ENCODE results near the gene P2RY11.

The P2RY11 gene

DNA sequence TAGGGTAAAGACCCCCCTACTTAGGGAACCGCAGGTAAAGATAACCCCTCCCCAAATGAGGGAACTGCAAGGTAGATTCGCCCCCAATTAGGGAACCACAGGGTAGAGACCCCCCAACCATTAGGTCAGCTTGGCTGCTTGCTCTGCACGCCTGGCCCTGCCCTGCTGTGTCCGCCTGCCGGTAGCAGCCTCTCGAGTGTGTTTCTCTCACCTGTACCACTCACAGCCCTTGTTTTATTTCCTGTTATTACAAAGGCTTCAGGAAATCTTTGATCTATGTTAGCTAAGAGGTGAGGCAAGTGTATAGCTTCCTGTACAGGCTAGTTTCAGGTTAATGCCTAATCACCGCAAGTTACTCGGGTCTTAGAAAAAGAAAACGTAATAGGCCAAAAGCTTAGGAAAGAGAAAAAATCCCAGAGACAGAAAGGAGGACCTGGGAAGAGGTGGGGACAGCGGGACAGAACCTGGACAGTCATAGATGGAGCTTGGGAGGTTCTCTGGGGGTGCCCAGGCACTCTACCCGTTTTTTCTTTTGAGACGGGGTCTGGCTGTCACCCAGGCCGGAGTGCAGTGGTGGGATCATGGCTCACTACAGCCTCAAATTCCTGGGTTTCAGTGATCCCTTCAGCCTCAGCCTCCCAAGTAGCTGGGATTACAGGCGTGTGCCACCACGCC is 31.3 kb downstream of the P2RY11 start:
- Histone ChIP-seq H3K36me3 (ENCODE audit: insufficient read depth, low read length) (peaks cover 89% of the 10 kb centered on the region), H2AFZ (ENCODE audit: low read depth, low read length) (no peak overlapping the region), H3K4me1 (ENCODE audit: insufficient read depth, low read length) (no peaks in the 10 kb centered on the region), H3K4me3 (ENCODE audit: low read length) (no peak overlapping the region), H3K9me3 (ENCODE audit: low read length) (no peaks in the 10 kb centered on the region), H3K27me3 (ENCODE audit: insufficient read depth, low read length) (no peaks in the 10 kb centered on the region)

DNA sequence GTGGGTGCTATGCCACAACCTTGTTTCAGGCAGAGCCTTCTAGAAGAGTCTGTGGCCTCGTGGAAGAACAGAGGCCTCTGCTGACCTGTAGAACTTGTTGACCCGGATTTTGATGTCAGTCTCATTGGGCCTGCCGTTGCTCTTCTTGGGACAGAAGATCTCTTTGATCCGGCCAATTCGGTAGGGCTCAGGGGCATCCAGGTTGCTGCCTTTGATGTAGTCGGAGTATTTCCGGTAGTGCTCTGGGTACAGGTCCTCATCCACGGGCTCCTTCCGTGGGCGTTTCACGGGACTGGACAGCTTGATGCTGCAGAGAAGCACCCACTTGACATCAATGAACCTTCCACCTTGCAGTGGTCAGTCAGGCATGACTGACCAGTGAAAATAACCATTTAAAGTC is 32.2 kb downstream of the P2RY11 start:
- H3K36me3 ChIP-seq (ENCODE audit: insufficient read depth, low read length), result peaks cover 84% of the 10 kb centered on the region

DNA sequence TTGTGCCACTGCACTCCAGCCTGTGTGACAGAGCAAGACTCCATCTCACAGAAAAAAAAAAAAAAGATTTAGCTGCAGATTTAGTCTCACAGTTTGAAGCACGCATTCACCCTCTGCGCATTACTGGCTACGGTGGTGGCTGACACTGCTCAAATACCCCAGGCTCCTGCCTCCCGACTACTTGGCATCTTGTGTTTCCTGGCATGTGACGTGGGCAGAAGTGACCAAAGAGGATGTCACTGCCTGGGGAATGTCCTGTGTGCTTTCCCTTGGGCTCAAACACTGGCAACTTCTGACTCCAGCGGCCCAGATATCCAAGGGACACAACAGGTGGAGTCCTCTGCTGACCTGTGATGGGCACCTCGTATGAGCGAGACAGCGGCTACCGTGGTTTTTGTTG is 32.9 kb downstream of the P2RY11 start:
- Histone ChIP-seq H3K36me3 (ENCODE audit: insufficient read depth, low read length) (peaks cover 82% of the 10 kb centered on the region), H3K9me3 (ENCODE audit: low read length) (no peaks in the 10 kb centered on the region), H2AFZ (ENCODE audit: low read depth, low read length) (no peak overlapping the region), H3K4me1 (ENCODE audit: insufficient read depth, low read length) (no peaks in the 10 kb centered on the region), H3K27me3 (ENCODE audit: insufficient read depth, low read length) (no peaks in the 10 kb centered on the region), H3K4me3 (ENCODE audit: low read length) (no peak overlapping the region)

More for the DNA sequence above, 32.2 kb downstream of the P2RY11 start:
- H2AFZ ChIP-seq (ENCODE audit: low read depth, low read length), result no peak overlapping the region
- no peaks in the 10 kb centered on the region for H3K4me1 ChIP-seq (ENCODE audit: insufficient read depth, low read length)
- H3K4me3 ChIP-seq (ENCODE audit: low read length), result no peak overlapping the region
- H3K9me3 ChIP-seq (ENCODE audit: low read length), result no peaks in the 10 kb centered on the region
- H3K27me3 ChIP-seq (ENCODE audit: insufficient read depth, low read length), result no peaks in the 10 kb centered on the region

GRCh38 chr19:10145031-10145430 is 33.5 kb downstream of the P2RY11 start:
- H2AFZ ChIP-seq (ENCODE audit: low read depth, low read length), result no peak overlapping the region
- no peaks in the 10 kb centered on the region for H3K4me1 ChIP-seq (ENCODE audit: insufficient read depth, low read length)
- peaks cover 82% of the 10 kb centered on the region for H3K36me3 ChIP-seq (ENCODE audit: insufficient read depth, low read length)
- H3K27me3 ChIP-seq (ENCODE audit: insufficient read depth, low read length), result no peaks in the 10 kb centered on the region
- no peaks in the 10 kb centered on the region for H3K9me3 ChIP-seq (ENCODE audit: low read length)
- no peak overlapping the region for H3K4me3 ChIP-seq (ENCODE audit: low read length)

GRCh38 chr19:10146142-10146541 is 34.6 kb downstream of the P2RY11 start:
- Histone ChIP-seq H3K4me1 (ENCODE audit: insufficient read depth, low read length) (no peaks in the 10 kb centered on the region), H3K36me3 (ENCODE audit: insufficient read depth, low read length) (peaks cover 84% of the 10 kb centered on the region), H3K27me3 (ENCODE audit: insufficient read depth, low read length) (no peaks in the 10 kb centered on the region), H2AFZ (ENCODE audit: low read depth, low read length) (no peak overlapping the region), H3K9me3 (ENCODE audit: low read length) (no peaks in the 10 kb centered on the region), H3K4me3 (ENCODE audit: low read length) (no peak overlapping the region)

DNA sequence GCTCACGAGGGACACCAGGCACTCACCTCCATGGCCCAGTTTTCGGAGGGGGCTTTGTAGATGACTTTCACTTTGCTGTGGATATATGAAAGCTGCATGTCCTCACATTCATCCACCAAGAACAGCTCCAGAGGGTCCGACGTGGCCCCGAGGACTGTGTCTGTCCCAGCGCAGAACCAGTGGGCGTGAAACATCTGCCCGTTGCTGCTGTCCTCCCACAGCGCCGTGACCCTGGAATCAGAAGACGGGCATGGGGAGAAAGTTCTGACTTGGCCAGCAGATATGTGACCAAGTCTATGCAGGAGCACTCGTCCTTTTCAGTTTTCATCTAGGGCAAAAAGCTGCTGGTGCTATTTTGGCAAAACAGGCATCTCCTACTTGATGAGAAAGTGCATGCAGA is 37.9 kb downstream of the P2RY11 start:
- Histone ChIP-seq H3K4me3 (ENCODE audit: low read length) (no peak overlapping the region), H3K9me3 (ENCODE audit: low read length) (no peaks in the 10 kb centered on the region), H3K4me1 (ENCODE audit: insufficient read depth, low read length) (no peaks in the 10 kb centered on the region), H3K36me3 (ENCODE audit: insufficient read depth, low read length) (peaks cover 81% of the 10 kb centered on the region), H3K27me3 (ENCODE audit: insufficient read depth, low read length) (no peaks in the 10 kb centered on the region), H2AFZ (ENCODE audit: low read depth, low read length) (no peak overlapping the region)

DNA sequence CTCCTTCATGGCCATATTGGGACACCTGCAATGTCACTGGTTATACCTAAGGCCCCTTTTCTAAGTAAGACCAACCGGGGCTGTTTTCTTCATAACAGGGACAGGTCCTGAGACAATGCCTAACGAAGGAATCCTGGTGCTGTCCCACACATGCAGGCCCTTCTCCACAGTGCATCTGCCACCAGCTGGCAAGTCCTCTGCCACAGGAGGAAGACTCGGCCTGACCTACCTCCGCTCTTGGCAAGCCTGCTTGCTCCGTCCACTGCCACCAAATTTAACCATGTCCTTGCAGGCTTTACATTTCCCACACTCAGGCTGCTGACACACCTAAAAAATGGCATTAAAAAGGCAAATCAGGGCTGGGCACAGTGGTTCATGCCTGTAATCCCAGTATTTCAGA is 40.0 kb downstream of the P2RY11 start:
- no peak overlapping the region for H3K4me3 ChIP-seq (ENCODE audit: low read length)
- no peaks in the 10 kb centered on the region for H3K27me3 ChIP-seq (ENCODE audit: insufficient read depth, low read length)
- peaks cover 82% of the 10 kb centered on the region for H3K36me3 ChIP-seq (ENCODE audit: insufficient read depth, low read length)
- H2AFZ ChIP-seq (ENCODE audit: low read depth, low read length), result no peak overlapping the region
- H3K4me1 ChIP-seq (ENCODE audit: insufficient read depth, low read length), result no peaks in the 10 kb centered on the region
- H3K9me3 ChIP-seq (ENCODE audit: low read length), result no peaks in the 10 kb centered on the region

DNA sequence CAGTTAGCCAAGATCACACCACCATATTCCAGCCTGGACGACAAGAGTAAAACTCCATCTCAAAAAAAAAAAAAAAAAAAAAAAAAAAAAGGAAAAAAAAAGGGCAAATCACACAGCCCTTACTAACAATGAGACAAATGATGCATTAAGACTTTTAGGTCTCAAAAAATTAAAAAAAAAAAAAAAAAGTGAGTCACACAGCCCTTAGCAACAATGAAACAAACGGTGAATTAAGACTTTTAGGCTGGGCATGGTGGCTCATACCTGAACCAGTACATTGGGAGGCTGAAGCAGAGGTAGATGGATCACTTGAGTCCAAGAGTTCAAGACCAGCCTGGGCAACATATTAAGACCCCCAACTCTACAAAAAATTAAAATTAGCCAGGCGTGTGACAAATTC is 40.6 kb downstream of the P2RY11 start:
- no peaks in the 10 kb centered on the region for H3K4me1 ChIP-seq (ENCODE audit: insufficient read depth, low read length)
- no peak overlapping the region for H3K4me3 ChIP-seq (ENCODE audit: low read length)
- H3K36me3 ChIP-seq (ENCODE audit: insufficient read depth, low read length), result peaks cover 83% of the 10 kb centered on the region
- no peak overlapping the region for H2AFZ ChIP-seq (ENCODE audit: low read depth, low read length)
- no peaks in the 10 kb centered on the region for H3K9me3 ChIP-seq (ENCODE audit: low read length)
- no peaks in the 10 kb centered on the region for H3K27me3 ChIP-seq (ENCODE audit: insufficient read depth, low read length)

GRCh38 chr19:10155839-10156238 is 44.3 kb downstream of the P2RY11 start:
- no peaks in the 10 kb centered on the region for H3K27me3 ChIP-seq (ENCODE audit: insufficient read depth, low read length)
- H3K4me1 ChIP-seq (ENCODE audit: insufficient read depth, low read length), result no peaks in the 10 kb centered on the region
- no peak overlapping the region for H2AFZ ChIP-seq (ENCODE audit: low read depth, low read length)
- no peak overlapping the region for H3K4me3 ChIP-seq (ENCODE audit: low read length)
- no peaks in the 10 kb centered on the region for H3K9me3 ChIP-seq (ENCODE audit: low read length)
- peaks cover 93% of the 10 kb centered on the region for H3K36me3 ChIP-seq (ENCODE audit: insufficient read depth, low read length)

DNA sequence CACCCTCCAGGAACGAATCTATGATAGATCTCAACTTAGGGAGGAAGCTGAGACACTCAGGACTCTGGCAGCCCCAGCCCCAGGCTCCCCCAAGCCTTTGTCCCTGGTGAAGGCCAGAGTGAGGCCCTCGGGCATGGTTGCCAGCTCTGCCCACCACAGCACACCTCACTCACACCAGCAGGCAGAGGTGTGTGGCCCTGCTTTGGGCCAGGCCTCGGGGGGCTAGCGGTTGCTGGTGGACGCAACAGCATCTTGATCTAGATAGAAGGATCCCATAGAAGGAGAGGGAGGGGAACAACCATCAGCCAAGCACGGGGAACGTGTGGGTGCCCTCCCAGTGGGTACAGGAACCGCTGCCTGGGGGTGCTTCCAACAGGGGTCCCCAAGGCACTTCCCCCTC is 46.6 kb downstream of the P2RY11 start:
- H3K9me3 ChIP-seq (ENCODE audit: low read length), result no peaks in the 10 kb centered on the region
- peaks cover 92% of the 10 kb centered on the region for H3K36me3 ChIP-seq (ENCODE audit: insufficient read depth, low read length)
- no peak overlapping the region for H3K4me3 ChIP-seq (ENCODE audit: low read length)
- no peaks in the 10 kb centered on the region for H3K4me1 ChIP-seq (ENCODE audit: insufficient read depth, low read length)
- no peaks in the 10 kb centered on the region for H3K27me3 ChIP-seq (ENCODE audit: insufficient read depth, low read length)
- no peak overlapping the region for H2AFZ ChIP-seq (ENCODE audit: low read depth, low read length)

DNA sequence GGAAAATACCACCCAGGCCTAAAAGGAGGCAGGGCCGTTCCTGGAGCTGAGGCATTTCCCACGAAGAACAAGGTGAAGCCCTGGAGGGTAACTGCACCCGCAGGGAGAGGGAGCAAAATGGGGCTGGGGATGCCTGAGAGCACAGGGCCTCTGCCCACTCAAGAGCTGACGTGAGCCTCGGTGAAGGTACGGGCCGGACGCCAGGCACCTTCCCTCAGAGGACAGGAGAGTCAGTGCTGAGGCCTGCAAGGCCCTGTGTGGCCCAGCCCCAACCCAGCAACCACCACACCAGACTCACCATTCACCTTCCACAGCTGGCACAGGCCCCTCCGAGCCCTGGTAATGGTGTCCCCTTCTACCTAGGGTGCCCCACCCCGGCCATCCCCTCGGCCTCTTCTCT is 47.0 kb downstream of the P2RY11 start:
- H3K9me3 ChIP-seq (ENCODE audit: low read length), result no peaks in the 10 kb centered on the region
- peaks cover 96% of the 10 kb centered on the region for H3K36me3 ChIP-seq (ENCODE audit: insufficient read depth, low read length)
- no peak overlapping the region for H3K4me3 ChIP-seq (ENCODE audit: low read length)
- no peaks in the 10 kb centered on the region for H3K27me3 ChIP-seq (ENCODE audit: insufficient read depth, low read length)
- H3K4me1 ChIP-seq (ENCODE audit: insufficient read depth, low read length), result no peaks in the 10 kb centered on the region
- H2AFZ ChIP-seq (ENCODE audit: low read depth, low read length), result no peak overlapping the region

- Histone ChIP-seq H3K36me3 (ENCODE audit: insufficient read depth, low read length) (peaks cover 93% of the 10 kb centered on the region), H3K4me1 (ENCODE audit: insufficient read depth, low read length) (no peaks in the 10 kb centered on the region), H3K4me3 (ENCODE audit: low read length) (no peak overlapping the region), H3K27me3 (ENCODE audit: insufficient read depth, low read length) (no peaks in the 10 kb centered on the region), H2AFZ (ENCODE audit: low read depth, low read length) (no peak overlapping the region), H3K9me3 (ENCODE audit: low read length) (no peaks in the 10 kb centered on the region)
These were observed 48.1 kb downstream of the P2RY11 start for GRCh38 chr19:10159610-10160009.

DNA sequence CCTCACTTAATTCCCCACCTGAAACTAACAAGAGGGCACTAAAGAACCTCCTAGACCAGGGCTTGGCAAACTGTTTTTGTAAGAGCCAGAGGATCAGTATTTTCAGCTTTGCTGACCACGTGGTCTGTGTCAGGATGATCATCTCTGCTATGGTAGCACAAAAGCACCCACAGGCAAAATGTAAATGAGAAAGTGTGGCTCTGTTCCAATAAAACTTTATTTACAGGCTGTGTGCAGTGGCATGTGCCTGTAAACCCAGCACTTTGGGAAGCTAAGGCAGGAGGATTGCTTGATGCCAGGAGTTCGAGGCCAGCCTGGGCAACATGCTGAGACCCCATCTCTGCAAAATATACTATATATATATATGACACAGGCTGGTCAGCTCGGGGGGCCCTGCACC is 52.0 kb downstream of the P2RY11 start:
- Histone ChIP-seq H3K27me3 (ENCODE audit: insufficient read depth, low read length) (no peaks in the 10 kb centered on the region), H3K36me3 (ENCODE audit: insufficient read depth, low read length) (peaks cover 86% of the 10 kb centered on the region)

More for the DNA sequence above, 52.0 kb downstream of the P2RY11 start:
- no peaks in the 10 kb centered on the region for H3K4me1 ChIP-seq (ENCODE audit: insufficient read depth, low read length)
- no peak overlapping the region for H2AFZ ChIP-seq (ENCODE audit: low read depth, low read length)
- H3K9me3 ChIP-seq (ENCODE audit: low read length), result no peaks in the 10 kb centered on the region
- H3K4me3 ChIP-seq (ENCODE audit: low read length), result no peak overlapping the region

Data from neuron (in vitro differentiated cells).